Osteoblast (primary cell): ENCODE measurements around the gene SAP30BP. TPM values are rescaled to one million over a fixed set of nuclear protein-coding genes. Genes with fewer than 3 reads are reported as not detected.

Experiments
- DNase-seq: peaks from one replicate; pipeline ENCODE4 v3.0.0; 2011; ENCODE audit warnings: low spot score, mixed read lengths; ENCODE audit not compliant: insufficient read length; ENCODE audit errors: missing footprints
- H2AFZ ChIP-seq: 2 replicates; pipeline ENCODE4 v1.6.0; 2011; ENCODE audit warnings: mild to moderate bottlenecking, low read length
- H3K27ac ChIP-seq: 2 replicates; pipeline ENCODE4 v1.5.1; 2011; ENCODE audit warnings: mild to moderate bottlenecking, low read depth, low read length, moderate library complexity
- H3K27me3 ChIP-seq: 2 replicates; pipeline ENCODE4 v1.6.0; 2012; ENCODE audit warnings: mild to moderate bottlenecking, control low read depth, inconsistent platforms, low read length, moderate library complexity; ENCODE audit not compliant: insufficient read depth
- H3K36me3 ChIP-seq: 2 replicates; pipeline ENCODE4 v1.5.1; 2011; ENCODE audit warnings: mild to moderate bottlenecking, low read length, control low read depth, moderate library complexity; ENCODE audit not compliant: insufficient read depth
- H3K4me1 ChIP-seq: 2 replicates; pipeline ENCODE4 v1.5.1; 2011; ENCODE audit warnings: mild to moderate bottlenecking, low read length, control low read depth, moderate library complexity; ENCODE audit not compliant: insufficient read depth
- H3K4me2 ChIP-seq: 2 replicates; pipeline ENCODE4 v1.6.0; 2011; ENCODE audit warnings: mild to moderate bottlenecking, low read length; ENCODE audit not compliant: insufficient read depth
- H3K4me3 ChIP-seq: fragments of 200-600 bp; sonication (generic); 3 replicates; pipeline ENCODE4 v1.5.1; 2012; ENCODE audit warnings: mild to moderate bottlenecking, low read length, inconsistent platforms; ENCODE audit not compliant: insufficient read depth
- H3K79me2 ChIP-seq: 2 replicates; pipeline ENCODE4 v1.6.0; 2012; ENCODE audit warnings: mild to moderate bottlenecking, low read length, control low read depth, inconsistent platforms; ENCODE audit not compliant: insufficient read depth
- H3K9me3 ChIP-seq: 2 replicates; pipeline ENCODE4 v1.5.1; 2011; ENCODE audit warnings: low read depth, low read length, control low read depth
- H4K20me1 ChIP-seq: 2 replicates; pipeline ENCODE4 v1.6.0; 2012; ENCODE audit warnings: mild to moderate bottlenecking, low read length, control low read depth; ENCODE audit not compliant: insufficient read depth
- CTCF ChIP-seq: IDR thresholded peaks from 2 replicates; pipeline ENCODE4 v1.5.1; 2011; ENCODE audit warnings: mild to moderate bottlenecking, low read depth, low read length, moderate library complexity; ENCODE audit errors: extremely low read depth
- total RNA-seq: library from RNA; depleted of rRNA; stranded (reverse); fragments of >200 nt; gene quantifications from 2 replicates; pipeline ENCODE4 v1.2.3, GENCODE V29; 2012

Gene SAP30BP
- total RNA-seq, 1 donor: 48.1 TPM

- TF ChIP-seq CTCF: peak; percentile 44
- Histone ChIP-seq H3K36me3 (no peaks in the 10 kb centered on the region), H3K9me3 (no peaks in the 10 kb centered on the region), H3K79me2 (no peaks in the 10 kb centered on the region), H3K27me3 (no peaks in the 10 kb centered on the region), H3K27ac (no peak overlapping the region), H3K4me2 (peak overlapping the region; percentile 72), H3K4me1 (peaks cover 13% of the 10 kb centered on the region), H2AFZ (peak overlapping the region; percentile 73), H3K4me3 (peak overlapping the region; percentile 68), H4K20me1 (no peaks in the 10 kb centered on the region)
- DNase-seq: peak; percentile 98
Observed at GRCh38 chr17:75753514-75754377, 86.6 kb downstream of the SAP30BP start.

GRCh38 chr17:75754378-75755204, 87.5 kb downstream of the SAP30BP start:
- no peaks in the 10 kb centered on the region for H4K20me1 ChIP-seq
- H2AFZ ChIP-seq: peak overlapping the region; percentile 51
- no peaks in the 10 kb centered on the region for H3K36me3 ChIP-seq
- H3K4me2 ChIP-seq: peak overlapping the region; percentile 72
- peak; percentile 72 for DNase-seq
- no peaks in the 10 kb centered on the region for H3K79me2 ChIP-seq
- no peak overlapping the region for H3K4me3 ChIP-seq
- no peak overlapping the region for H3K27ac ChIP-seq
- no peaks in the 10 kb centered on the region for H3K9me3 ChIP-seq
- peaks cover 12% of the 10 kb centered on the region for H3K4me1 ChIP-seq
- no peak for TF ChIP-seq CTCF
- no peaks in the 10 kb centered on the region for H3K27me3 ChIP-seq

- TF ChIP-seq CTCF: no peak
- peak; percentile 92 for DNase-seq
- peaks cover 10% of the 10 kb centered on the region for H3K4me1 ChIP-seq
Observed at GRCh38 chr17:75755205-75755901, 88.2 kb downstream of the SAP30BP start.

More at GRCh38 chr17:75755205-75755901, 88.2 kb downstream of the SAP30BP start:
- no peak overlapping the region for H3K27ac ChIP-seq
- no peaks in the 10 kb centered on the region for H4K20me1 ChIP-seq
- no peaks in the 10 kb centered on the region for H3K9me3 ChIP-seq
- no peak overlapping the region for H3K4me2 ChIP-seq
- H3K36me3 ChIP-seq: no peaks in the 10 kb centered on the region
- no peaks in the 10 kb centered on the region for H3K79me2 ChIP-seq
- H3K27me3 ChIP-seq: no peaks in the 10 kb centered on the region
- no peak overlapping the region for H2AFZ ChIP-seq
- no peak overlapping the region for H3K4me3 ChIP-seq
